Fibroblast of skin of abdomen (primary cell): ENCODE measurements around the gene RPL31. TPM values are rescaled to one million over a fixed set of nuclear protein-coding genes. Genes with fewer than 3 reads are reported as not detected.

ENCODE experiments used
- DNase-seq: peaks from one replicate; pipeline ENCODE4 v3.0.0-alpha.2; 2013
- polyA plus RNA-seq, 2 experiments: library from polyadenylated mRNA; unstranded; fragments of 120-200 nt; gene quantifications; one replicate each; pipeline ENCODE4 v1.2.1, GENCODE V29; 2013; ENCODE audit not compliant: insufficient read length in 2 of 2

RPL31 gene
- 2,443 TPM for polyA plus RNA-seq (2013, experiment 1 of 2; ENCODE audit: insufficient read length)
- 2,501 TPM for polyA plus RNA-seq (2013, experiment 2 of 2; ENCODE audit: insufficient read length)

DNA sequence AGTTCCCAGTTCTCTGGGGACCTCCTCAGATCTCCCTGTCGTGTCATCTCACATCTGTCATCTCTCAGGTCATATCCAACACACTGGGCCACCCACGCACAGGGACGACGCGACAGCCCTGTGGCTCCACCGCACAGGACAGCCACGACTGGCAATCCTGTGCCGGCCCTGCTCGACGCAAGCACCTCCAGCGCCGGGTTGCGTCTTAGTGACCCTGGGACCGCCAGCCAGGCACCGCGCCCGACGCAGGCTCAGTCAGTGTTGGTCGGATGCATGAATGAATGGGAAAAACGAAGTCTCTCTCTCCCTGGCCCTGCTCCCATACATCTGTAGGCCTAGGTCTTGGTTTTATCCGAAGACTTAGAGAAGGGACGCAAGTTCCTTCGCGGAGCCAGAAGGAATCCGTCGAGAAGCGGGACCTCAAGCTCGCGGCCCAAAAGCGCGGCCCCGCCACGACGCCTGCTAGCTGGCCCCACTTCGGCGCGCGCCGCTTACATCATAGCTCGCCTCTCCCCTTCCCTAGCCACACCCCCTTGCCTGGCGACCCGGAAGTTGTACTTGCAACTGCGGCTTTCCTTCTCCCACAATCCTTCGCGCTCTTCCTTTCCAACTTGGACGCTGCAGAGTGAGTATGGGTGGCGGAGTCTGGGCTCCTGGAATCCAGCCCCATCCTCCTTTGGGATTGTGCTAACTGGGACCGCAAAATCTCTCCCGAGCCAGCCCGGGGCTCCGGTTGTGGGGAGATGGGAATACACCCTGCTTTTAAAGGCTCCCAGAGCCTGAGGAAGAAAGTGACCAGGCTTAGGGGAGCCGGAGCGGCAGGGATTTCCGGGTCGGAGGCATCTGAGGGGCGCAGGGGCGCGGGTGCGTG lies at the start of gene RPL31:
Gene RPL31 (plus strand): TSS at position 599 of the 871 bp plus-strand sequence. CDS start 413 bp downstream, outside the sequence.
- peak; percentile 98 for DNase-seq

GRCh38 chr2:100952512-100952911 lies 49.6 kb upstream of the RPL31 start:
- no peak for DNase-seq

- DNase-seq = no peak
These were observed 48.6 kb upstream of the RPL31 start for GRCh38 chr2:100953406-100954043.

GRCh38 chr2:100954044-100954420 lies 48.1 kb upstream of the RPL31 start:
- DNase-seq = no peak

GRCh38 chr2:100955226-100955625 lies 46.9 kb upstream of the RPL31 start:
- DNase-seq = no peak

DNA sequence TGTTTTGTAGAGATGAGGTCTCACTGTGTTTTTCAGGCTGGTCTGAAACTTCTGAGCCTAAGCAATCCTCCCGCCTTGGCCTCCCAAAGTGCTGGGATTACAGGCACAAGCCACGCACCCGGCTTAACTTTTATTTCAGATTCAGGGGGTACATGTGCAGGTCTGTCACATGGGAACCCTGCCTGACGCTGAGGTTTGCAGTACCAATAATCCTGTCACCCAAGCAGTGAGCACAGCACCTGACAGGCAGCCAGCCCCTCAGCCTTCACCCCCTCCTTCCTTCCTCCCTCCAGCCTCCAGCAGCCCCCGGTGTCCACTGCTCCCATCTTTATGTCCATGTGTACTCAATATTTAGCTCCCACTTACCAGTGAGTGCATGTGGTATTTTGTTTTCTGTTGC lies 46.0 kb upstream of the RPL31 start:
- no peak for DNase-seq

DNA sequence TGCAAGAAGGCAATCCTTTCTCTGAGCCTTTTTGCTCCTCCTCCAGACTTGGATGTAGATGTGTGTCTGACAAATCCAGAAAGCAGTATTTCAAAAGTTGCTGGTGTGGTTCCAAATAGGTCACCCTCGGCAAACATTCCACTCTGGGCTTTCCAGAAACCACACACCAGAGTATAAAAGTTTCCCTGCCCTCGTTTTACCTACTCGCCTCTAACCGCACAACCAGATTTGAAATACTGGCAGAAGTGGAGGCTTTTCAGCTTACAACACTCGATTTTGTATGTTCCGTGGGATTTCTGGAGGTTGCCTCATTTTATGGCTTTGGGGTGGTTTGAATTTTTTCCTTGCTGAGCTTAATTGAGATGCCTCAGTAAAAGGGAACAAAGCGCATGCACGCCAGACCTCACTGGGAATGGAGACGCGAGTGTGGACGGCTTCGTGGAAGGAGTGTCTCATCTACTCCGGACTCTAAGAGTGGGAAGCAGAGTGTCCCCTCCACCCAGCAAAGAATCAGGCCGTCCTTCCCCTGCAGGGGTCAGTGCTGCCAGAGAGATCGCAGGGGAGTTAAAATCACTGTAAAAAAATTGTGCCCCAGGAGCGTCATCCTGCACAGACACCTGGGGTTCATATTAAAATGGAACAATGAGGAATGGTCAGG lies 44.0 kb upstream of the RPL31 start:
- peak; percentile 99 for DNase-seq

DNA sequence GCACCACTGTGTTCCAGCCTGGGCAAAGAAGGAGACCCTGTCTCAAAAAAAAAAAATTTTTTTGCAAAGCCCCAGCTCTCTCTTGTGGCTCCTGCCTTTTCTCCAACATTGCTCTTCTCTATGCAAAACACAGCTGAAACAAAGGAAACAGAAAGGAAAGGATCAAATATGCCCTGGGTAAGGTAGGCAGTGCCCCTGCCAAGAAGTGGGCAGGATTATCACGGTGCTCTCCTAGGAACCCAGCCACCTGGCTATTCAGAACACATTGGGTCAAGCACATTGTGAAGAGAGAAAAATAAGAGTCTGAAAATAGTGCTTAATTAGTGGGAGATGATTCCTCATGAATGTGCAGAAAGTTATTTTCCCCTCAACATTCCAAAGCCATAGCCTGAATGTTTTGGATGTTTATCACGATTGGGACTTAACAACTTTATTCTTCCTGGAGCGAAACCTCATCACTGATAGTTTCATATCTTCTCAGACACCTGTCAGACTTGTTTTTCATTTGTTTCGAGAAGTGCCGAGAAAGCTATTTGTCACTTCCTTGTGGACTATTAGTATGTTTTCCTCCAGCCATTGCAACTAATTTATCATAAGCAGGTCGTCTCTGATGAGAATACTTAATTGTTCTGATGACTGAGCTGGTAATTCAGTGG lies 42.7 kb upstream of the RPL31 start:
- DNase-seq = peak; percentile 82

DNA sequence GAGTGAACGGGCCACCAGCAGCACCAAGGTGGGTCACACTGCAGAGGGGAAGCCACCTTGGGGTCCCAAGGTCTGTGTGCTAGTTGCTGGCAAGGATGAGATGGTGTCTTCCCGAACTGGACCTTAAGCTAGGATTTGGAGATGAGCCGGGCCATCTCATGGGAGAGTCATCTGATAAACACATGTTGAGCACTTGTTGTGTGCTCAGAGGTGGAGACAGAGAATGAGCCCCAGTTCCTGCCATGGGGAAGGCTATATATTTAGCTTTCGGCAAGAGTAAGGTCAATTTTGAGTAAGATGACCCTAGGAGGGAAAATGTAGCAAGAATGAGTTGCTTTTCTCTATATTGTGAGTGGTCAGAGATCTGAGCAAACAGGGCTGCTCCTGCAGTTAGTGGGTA lies 41.4 kb upstream of the RPL31 start:
- no peak for DNase-seq

GRCh38 chr2:100962366-100963025 lies 39.6 kb upstream of the RPL31 start:
- no peak for DNase-seq

- no peak for DNase-seq
These were observed 39.1 kb upstream of the RPL31 start for GRCh38 chr2:100963026-100963375.

- DNase-seq = no peak
These were observed 37.9 kb upstream of the RPL31 start for GRCh38 chr2:100964222-100964621.

DNA sequence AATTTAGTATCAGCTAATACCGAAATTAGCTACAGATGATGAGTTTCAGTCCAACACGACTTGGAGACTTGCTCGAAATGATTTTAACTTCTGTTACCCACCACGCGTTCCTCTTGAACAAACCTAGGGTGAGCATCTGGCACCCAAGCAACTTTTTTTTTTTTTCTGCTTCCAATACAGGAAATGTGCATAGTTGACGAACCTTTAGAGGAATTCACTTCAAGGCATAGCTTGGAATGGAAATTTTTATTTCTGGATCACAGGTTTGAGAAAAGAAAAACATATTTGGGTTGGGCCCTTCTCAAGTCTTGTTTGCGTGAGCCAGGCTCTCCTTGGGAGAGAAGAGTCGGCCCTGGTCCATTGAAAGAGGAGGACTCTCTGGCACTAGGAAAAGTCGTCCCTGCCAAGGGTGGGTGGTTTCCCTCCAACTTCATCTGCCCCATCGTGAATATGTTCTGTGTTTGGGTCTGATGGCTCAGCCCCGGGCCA lies 37.4 kb upstream of the RPL31 start:
- peak; percentile 40 for DNase-seq

GRCh38 chr2:100965596-100965995 lies 36.5 kb upstream of the RPL31 start:
- DNase-seq = no peak

- DNase-seq = no peak
These were observed 34.4 kb upstream of the RPL31 start for GRCh38 chr2:100967716-100968115.

DNA sequence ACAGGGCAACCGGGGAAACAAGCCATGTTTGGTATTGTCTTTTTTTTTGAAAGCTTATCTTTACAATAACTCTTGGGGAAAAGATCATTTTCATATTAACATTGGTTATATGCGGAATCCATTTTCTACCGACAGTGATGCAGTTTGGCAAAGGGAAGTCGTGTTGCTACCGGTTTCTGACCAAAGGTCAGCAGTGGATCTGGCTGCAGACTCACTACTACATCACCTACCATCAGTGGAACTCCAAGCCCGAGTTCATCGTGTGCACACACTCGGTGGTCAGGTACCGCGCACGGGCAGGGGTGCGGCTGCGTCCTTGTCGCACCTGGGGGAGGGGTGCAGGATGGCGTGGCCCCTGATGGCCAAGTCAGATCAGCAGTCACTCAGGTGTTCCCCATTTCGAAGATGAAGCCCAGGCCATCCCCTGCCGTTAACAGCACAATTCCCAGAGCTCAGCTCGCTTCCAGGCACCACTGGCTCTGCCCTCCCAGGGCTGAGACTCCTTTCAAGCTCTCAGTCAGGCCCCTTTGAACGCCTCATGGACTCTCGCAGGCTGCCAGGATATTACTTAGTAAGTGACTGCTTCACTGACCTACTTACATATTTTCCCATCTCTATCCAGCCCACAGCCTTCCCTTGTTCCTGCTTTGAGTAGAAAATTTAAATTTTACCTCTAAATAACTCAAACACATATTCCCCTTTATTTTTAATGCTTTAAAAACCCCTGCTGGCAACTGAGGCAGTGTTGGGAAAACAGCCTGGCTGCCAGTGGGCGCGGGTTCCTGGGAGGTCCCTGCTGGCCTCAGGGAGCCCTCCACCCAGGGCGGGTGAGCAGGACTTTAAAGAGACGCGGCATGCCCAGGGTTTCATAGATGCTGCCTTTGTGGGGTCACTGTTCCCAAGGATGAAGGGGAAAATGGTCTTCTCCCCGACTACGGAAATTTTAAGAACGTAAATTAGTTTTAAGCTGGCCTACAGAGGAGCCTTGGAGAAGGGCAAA lies 33.6 kb upstream of the RPL31 start:
- no peak for DNase-seq

DNA sequence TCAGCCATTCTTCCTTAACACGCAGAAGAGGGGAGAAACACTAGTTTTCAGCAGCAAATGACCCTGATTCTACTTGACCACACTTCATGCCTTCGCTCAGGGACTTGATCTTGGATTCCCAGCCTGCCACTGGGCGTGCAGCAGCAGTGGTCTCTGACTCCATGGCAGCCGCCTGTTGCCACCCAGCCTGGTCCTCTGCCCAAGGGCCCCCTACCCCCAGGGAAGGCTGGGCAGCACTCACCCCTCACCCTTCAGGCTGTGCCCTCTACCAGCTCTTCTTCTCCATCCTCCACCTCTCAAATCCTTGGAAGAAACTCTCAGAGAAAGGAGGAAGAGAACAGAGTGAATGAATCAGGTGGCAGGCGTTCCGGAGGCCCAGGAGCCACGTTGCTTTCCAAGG lies 32.1 kb upstream of the RPL31 start:
- DNase-seq = no peak

GRCh38 chr2:100971221-100971620 lies 30.9 kb upstream of the RPL31 start:
- DNase-seq = no peak

- DNase-seq = no peak
These were observed 29.6 kb upstream of the RPL31 start for GRCh38 chr2:100972452-100972851.

- DNase-seq = no peak
These were observed 27.2 kb upstream of the RPL31 start for GRCh38 chr2:100974712-100975520.
